GM18870 (cell line): ENCODE data around the gene ASTN1.
A peak's percentile ranks its signal among the peaks of the same experiment; 100 is the strongest.

Source experiments
- ATAC-seq: cut with Tn5 transposase; IDR thresholded peaks from one replicate; pipeline ENCODE4 v1.9.1; 2021; ENCODE audit warnings: moderate library complexity; ENCODE audit not compliant: unreplicated experiment

ASTN1 gene

DNA sequence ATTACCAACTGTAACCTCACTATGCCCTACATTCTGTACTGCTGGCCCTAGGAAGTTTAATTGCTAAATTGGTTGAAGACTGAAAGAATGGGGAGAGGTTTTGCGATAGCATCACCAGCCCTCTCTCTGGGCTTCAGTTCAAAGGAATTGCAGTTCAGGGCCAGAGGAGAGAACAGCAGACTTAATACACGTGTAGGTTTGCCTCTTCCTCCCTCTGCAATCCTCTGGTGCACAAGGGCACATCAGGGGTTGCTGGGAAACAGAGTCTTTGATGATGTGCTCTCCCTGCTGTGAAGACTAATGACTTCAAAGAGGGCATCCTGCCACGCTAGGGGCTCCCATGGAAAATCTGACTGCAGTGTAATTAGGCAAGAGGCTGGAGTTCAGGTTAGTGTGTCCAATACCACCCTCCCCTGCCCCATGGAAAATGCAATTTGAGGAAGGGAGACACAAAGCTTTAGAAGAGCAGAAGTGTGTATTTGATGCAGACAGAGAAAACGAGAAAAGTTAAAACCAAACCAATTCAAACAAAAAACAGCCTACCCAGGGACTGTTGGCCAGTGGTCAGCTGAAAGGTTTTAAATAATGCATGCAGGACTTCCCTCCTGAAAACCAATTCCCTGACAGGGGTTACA is 167.9 kb downstream of the ASTN1 start:
- ATAC-seq, result no peak

DNA sequence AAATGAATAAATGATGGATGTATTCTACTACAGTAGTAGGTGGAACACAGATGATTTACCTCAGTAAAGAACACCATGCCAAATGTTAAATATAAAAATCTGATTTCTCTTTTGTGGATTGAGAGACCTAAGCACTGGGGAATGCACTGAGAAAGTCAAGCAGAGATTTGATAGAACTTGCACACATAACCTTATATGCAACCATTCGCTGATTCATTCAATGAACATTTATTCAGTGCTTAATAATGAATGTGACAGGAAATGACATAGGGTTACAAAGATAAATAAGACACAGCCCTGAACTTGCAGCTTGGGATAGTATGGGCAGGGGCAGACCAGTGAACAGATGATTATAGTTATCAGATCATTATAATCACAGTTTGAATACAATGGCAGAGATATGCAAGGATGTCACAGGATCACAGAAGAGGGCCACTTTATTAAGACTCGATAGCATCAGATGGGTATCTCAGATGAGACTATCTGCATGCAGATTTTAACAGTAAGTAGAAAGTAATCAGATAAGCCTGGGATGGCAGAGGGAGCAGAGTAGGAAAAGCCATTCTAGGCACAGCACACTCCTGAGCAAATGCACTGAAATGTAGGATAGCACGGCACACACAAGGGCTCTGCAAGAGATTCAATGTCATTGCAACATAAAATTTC is 169.4 kb downstream of the ASTN1 start:
- ATAC-seq, result no peak

- ATAC-seq, result no peak
Measured at GRCh38 chr1:176993587-176993986, 170.9 kb downstream of the ASTN1 start.

DNA sequence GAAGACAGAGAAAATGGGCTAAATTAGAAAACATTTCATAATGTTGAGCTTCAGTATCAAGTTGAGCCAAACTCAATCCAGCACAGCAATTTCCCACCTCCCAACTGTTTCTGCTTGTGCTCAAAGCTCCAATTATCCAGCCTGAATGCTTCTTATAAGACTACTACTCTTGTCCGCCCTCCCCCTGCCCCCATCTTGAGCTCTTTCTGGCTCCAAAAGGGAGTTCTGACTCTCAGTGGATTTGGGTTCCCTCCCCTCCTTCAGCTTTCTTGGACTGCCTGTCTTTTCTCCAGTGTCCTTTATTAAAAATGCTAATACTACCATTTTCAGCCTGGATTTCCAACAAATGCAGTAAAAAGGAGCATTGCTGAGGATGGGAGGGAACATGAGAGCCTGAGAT is 174.8 kb downstream of the ASTN1 start:
- ATAC-seq, result no peak

- no peak for ATAC-seq
Measured at GRCh38 chr1:176989023-176989422, 175.5 kb downstream of the ASTN1 start.

GRCh38 chr1:176987016-176987415 is 177.5 kb downstream of the ASTN1 start:
- ATAC-seq, result no peak

- ATAC-seq, result no peak
Measured at GRCh38 chr1:176983731-176984130, 180.8 kb downstream of the ASTN1 start.

GRCh38 chr1:176976771-176977170 is 187.7 kb downstream of the ASTN1 start:
- ATAC-seq, result no peak

- no peak for ATAC-seq
Measured at GRCh38 chr1:176976225-176976624, 188.3 kb downstream of the ASTN1 start.

- ATAC-seq, result no peak
Measured at GRCh38 chr1:176964687-176965086, 199.8 kb downstream of the ASTN1 start.

GRCh38 chr1:176963181-176963580 is 201.3 kb downstream of the ASTN1 start:
- ATAC-seq, result no peak

GRCh38 chr1:176961678-176962077 is 202.8 kb downstream of the ASTN1 start:
- ATAC-seq, result no peak

DNA sequence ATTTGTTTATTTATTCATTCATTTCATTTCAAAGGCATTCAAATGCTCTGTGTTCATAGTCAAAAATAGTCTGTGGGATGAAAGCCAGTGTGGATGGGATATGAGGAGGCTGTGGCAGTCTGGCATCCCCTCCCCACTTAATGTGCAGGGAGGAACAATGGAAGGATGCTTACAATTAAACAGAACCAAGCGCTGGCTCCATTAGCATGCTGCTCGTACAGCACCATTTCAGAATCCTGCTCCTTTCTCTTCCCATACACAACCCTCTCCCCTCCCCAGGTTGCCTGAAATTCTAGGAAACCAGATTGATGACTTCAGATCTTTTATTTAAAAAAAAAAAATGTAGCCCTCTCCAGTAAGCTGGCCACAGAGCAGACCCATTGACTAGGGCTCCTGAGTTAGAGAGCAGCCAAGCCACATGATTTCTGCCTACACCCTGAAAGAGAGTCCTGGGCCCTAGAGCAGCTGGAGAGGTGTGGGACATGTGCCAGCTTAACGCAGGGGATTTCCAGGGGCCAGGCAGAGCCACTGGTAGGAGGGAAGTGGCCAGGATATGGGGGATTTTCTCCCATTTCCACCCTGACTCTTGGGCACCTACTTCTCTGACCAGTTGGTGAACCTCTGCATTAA is 205.2 kb downstream of the ASTN1 start:
- no peak for ATAC-seq

GRCh38 chr1:176957603-176958002 is 206.9 kb downstream of the ASTN1 start:
- ATAC-seq, result no peak

- ATAC-seq, result no peak
Measured at GRCh38 chr1:176954242-176954641, 210.3 kb downstream of the ASTN1 start.

DNA sequence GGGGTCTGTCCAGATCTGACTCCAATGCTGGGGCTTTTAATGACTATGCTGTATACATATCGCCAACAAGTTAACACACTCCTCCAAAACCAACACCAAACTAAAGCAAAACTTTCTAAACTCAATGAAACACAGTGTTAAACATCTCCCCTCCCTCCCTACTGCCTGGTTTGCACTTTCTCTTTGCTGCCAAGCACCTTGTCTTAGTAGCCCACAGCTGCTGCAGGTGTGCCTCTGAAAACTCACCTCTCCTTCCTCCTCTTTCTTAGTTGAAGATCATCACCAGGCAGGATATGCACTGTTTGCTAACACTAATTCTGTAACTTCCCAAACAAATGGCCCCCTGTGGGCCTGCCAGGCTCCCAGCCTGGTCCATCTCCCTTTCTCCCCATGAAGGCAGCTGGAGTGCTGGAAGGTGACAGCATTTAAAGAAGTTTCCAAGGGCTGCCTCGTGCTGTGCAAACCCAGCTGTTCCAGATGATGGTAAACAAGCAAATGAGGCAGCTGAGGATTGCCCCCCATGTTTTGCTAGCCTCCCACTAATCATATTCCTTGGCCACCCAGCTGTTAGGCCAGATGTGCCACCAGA is 213.7 kb downstream of the ASTN1 start:
- no peak for ATAC-seq

DNA sequence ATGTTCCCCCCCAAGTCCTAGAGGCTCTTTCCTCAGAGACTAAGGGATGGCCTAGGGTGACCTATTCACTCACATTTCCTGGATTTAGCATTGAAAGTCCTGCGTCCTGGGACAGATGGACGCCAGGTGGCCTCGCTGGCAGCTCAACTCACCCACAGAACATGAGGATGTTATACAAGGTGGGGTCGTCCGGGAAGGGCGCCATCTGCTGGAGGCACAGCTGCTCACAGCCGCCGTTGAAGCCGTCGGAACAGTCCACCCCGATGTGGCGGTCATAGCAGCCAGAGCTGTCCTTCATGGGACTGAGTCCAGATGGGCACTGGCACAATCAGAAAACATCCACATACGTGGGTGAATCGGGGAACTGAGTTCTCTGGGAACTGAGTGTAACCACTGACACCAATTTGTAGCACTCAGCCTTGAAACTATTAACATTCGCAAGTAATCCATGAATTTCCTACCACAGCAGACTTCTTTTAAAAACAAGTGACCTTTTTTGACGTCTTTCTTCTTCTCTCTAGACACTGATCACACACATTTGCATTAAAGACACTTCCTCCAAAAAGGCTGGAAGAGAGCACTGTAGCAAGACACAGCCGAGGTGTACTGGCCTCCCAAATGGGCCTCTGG is 215.4 kb downstream of the ASTN1 start:
- ATAC-seq, result peak; percentile 57

DNA sequence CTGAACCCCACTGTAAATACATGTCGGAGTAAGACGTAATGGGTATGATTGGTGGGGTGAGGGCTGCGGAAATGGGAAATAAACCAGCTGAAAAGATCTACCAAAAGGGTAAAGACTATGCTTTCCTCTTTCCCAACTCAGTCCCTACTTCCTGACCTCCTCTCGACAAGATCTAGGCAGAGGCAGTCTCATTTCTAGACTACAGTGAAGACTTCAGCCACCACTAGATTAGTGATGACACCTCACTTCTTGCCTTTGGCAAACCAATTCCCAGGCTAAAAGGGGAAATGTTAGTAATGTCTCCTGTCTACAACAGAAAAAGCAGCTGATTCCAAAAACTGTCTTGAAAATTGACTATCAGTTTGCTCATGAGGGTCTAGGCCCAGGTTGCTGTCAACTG is 219.9 kb downstream of the ASTN1 start:
- ATAC-seq, result no peak

- no peak for ATAC-seq
Measured at GRCh38 chr1:176943783-176944182, 220.7 kb downstream of the ASTN1 start.

- no peak for ATAC-seq
Measured at GRCh38 chr1:176942346-176942745, 222.2 kb downstream of the ASTN1 start.

- no peak for ATAC-seq
Measured at GRCh38 chr1:176939993-176940392, 224.5 kb downstream of the ASTN1 start.

- peak; percentile 61 for ATAC-seq
Measured at GRCh38 chr1:176938375-176938774, 226.1 kb downstream of the ASTN1 start.
